HG02938 (cell line): ENCODE data around the gene DSC2.

Experiments used
- ATAC-seq: cut with Tn5 transposase; IDR thresholded peaks from one replicate; pipeline ENCODE4 v1.9.1; 2021; ENCODE audit warnings: mild to moderate bottlenecking, moderate library complexity; ENCODE audit not compliant: unreplicated experiment

Gene DSC2

GRCh38 chr18:31099450-31100230 is 2.6 kb downstream of the DSC2 start:
- ATAC-seq = no peak

GRCh38 chr18:31098878-31099277 is 3.3 kb downstream of the DSC2 start:
- no peak for ATAC-seq

- no peak for ATAC-seq
These were observed 4.6 kb downstream of the DSC2 start for GRCh38 chr18:31097666-31098065.

GRCh38 chr18:31093880-31094279 is 8.3 kb downstream of the DSC2 start:
- no peak for ATAC-seq

GRCh38 chr18:31093294-31093693 is 8.9 kb downstream of the DSC2 start:
- no peak for ATAC-seq

GRCh38 chr18:31091350-31091749 is 10.9 kb downstream of the DSC2 start:
- no peak for ATAC-seq

GRCh38 chr18:31088532-31088931 is 13.7 kb downstream of the DSC2 start:
- no peak for ATAC-seq

GRCh38 chr18:31079973-31080372 is 22.2 kb downstream of the DSC2 start:
- ATAC-seq = no peak

- no peak for ATAC-seq
These were observed 24.3 kb downstream of the DSC2 start for GRCh38 chr18:31077878-31078277.

GRCh38 chr18:31072175-31072574 is 30.0 kb downstream of the DSC2 start:
- no peak for ATAC-seq

GRCh38 chr18:31070206-31070605 is 32.0 kb downstream of the DSC2 start:
- no peak for ATAC-seq

- ATAC-seq = no peak
These were observed 36.0 kb downstream of the DSC2 start for GRCh38 chr18:31066266-31066665.

- no peak for ATAC-seq
These were observed 37.0 kb downstream of the DSC2 start for GRCh38 chr18:31065036-31065773.

GRCh38 chr18:31064130-31064529 is 38.1 kb downstream of the DSC2 start:
- ATAC-seq = peak; percentile 76

GRCh38 chr18:31061945-31062344 is 40.3 kb downstream of the DSC2 start:
- ATAC-seq = peak; percentile 41

GRCh38 chr18:31058897-31059296 is 43.3 kb downstream of the DSC2 start:
- no peak for ATAC-seq

GRCh38 chr18:31057917-31058316 is 44.3 kb downstream of the DSC2 start:
- ATAC-seq = no peak

GRCh38 chr18:31057051-31057450 is 45.2 kb downstream of the DSC2 start:
- ATAC-seq = no peak

GRCh38 chr18:31056296-31056695 is 45.9 kb downstream of the DSC2 start:
- no peak for ATAC-seq

GRCh38 chr18:31050635-31051034 is 51.6 kb downstream of the DSC2 start:
- no peak for ATAC-seq

- ATAC-seq = no peak
These were observed 53.0 kb downstream of the DSC2 start for GRCh38 chr18:31049189-31049588.

GRCh38 chr18:31048216-31048615 is 54.0 kb downstream of the DSC2 start:
- ATAC-seq = no peak
